IMR-90 (cell line): ENCODE measurements around the gene CIAO2B. TPM values are rescaled to one million over a fixed set of nuclear protein-coding genes. Genes with fewer than 3 reads are reported as not detected.

Source experiments
- ATAC-seq: fragments of 200-7000 bp; cut with Tn5 transposase; 2 replicates; pipeline ENCODE4 v1.9.1; 2020; ENCODE audit warnings: low read depth, mild to moderate bottlenecking, moderate library complexity
- BruUV-seq: library from RNA; stranded (reverse); fragments of 400-500 nt; replicated peaks from 2 replicates; lab custom pipeline; 2021; lab: Mats Ljungman, UMichigan
- CTCF ChIA-PET: fragments of 300-600 bp; formaldehyde crosslinking; extraction: SDS; loops from one replicate; lab custom pipeline; 2021; ENCODE audit warnings: antibody characterized with exemption; lab: Yijun Ruan, JAX
- POLR2A ChIA-PET: fragments of 300-600 bp; sonication (Branson Sonifier 250); formaldehyde crosslinking; loops from one replicate; lab custom pipeline; 2022; ENCODE audit warnings: antibody characterized with exemption; ENCODE audit not compliant: unreplicated experiment; lab: Charles Lee
- DNase-seq: peaks from one replicate; pipeline ENCODE4 v3.0.0; 2013
- H2AFZ ChIP-seq: replicated peaks from 2 replicates; pipeline ENCODE3; 2013; ENCODE audit warnings: low read length, mild to moderate bottlenecking; ENCODE audit not compliant: poor library complexity
- H2AK5ac ChIP-seq: 2 replicates; pipeline ENCODE4 v1.6.1; 2013; ENCODE audit warnings: low read depth, low read length, inconsistent platforms
- H2AK9ac ChIP-seq: replicated peaks from 2 replicates; pipeline ENCODE3; 2013; ENCODE audit warnings: mild to moderate bottlenecking, low read depth, low read length, moderate library complexity; ENCODE audit not compliant: poor library complexity
- H2BK120ac ChIP-seq: 2 replicates; pipeline ENCODE4 v1.6.1; 2013; ENCODE audit warnings: low read depth, low read length, inconsistent platforms
- H2BK15ac ChIP-seq: 3 replicates; pipeline ENCODE4 v1.6.1; 2013; ENCODE audit warnings: low read depth, low read length, inconsistent platforms
- H2BK20ac ChIP-seq: 2 replicates; pipeline ENCODE4 v1.6.1; 2013; ENCODE audit warnings: low read depth, mild to moderate bottlenecking, inconsistent platforms, low read length, moderate library complexity
- H2BK5ac ChIP-seq: 2 replicates; pipeline ENCODE4 v1.6.1; 2013; ENCODE audit warnings: mild to moderate bottlenecking, low read depth, low read length, inconsistent platforms; ENCODE audit not compliant: poor library complexity, severe bottlenecking
- H3K14ac ChIP-seq: replicated peaks from 2 replicates; pipeline ENCODE4 v1.6.1; 2013; ENCODE audit warnings: low read depth, low read length, inconsistent platforms
- H3K18ac ChIP-seq: 2 replicates; pipeline ENCODE4 v1.6.1; 2013; ENCODE audit warnings: low read depth, low read length, control low read depth
- H3K23ac ChIP-seq: 2 replicates; pipeline ENCODE4 v1.6.1; 2013; ENCODE audit warnings: low read depth, low read length, inconsistent platforms
- H3K27ac ChIP-seq: 2 replicates; pipeline ENCODE4 v1.5.1; 2013; ENCODE audit warnings: mild to moderate bottlenecking, control low read depth, low read length; ENCODE audit not compliant: insufficient read depth
- H3K27me3 ChIP-seq: 2 replicates; pipeline ENCODE4 v1.6.1; 2013; ENCODE audit warnings: low read length; ENCODE audit not compliant: control insufficient read depth, insufficient read depth
- H3K36me3 ChIP-seq: 2 replicates; pipeline ENCODE4 v1.6.1; 2013; ENCODE audit warnings: low read length, mixed read lengths; ENCODE audit not compliant: control insufficient read depth, insufficient read depth
- H3K4ac ChIP-seq: 2 replicates; pipeline ENCODE4 v1.6.1; 2013; ENCODE audit warnings: low read depth, low read length, inconsistent platforms
- H3K4me1 ChIP-seq: 2 replicates; pipeline ENCODE4 v1.6.1; 2013; ENCODE audit warnings: low read length, mixed read lengths; ENCODE audit not compliant: control insufficient read depth, insufficient read depth
- H3K4me2 ChIP-seq: 2 replicates; pipeline ENCODE4 v1.6.1; 2013; ENCODE audit warnings: low read depth, mild to moderate bottlenecking, control low read depth, low read length, moderate library complexity
- H3K4me3 ChIP-seq: 2 replicates; pipeline ENCODE4 v1.5.1; 2013; ENCODE audit warnings: low read depth, mild to moderate bottlenecking, control low read depth, low read length, moderate library complexity; ENCODE audit not compliant: insufficient read depth
- H3K56ac ChIP-seq: 2 replicates; pipeline ENCODE4 v1.6.1; 2013; ENCODE audit warnings: low read length, inconsistent platforms; ENCODE audit not compliant: insufficient read depth; ENCODE audit errors: extremely low read depth
- H3K79me1 ChIP-seq, 2 experiments: 2 replicates each; pipeline ENCODE4 v1.6.1; 2013; ENCODE audit warnings: low read length in 2 of 2, inconsistent platforms in 1 of 2, low read depth in 1 of 2
- H3K9ac ChIP-seq: 2 replicates; pipeline ENCODE4 v1.6.1; 2013; ENCODE audit warnings: low read depth, low read length, control low read depth
- H3K9me1 ChIP-seq: 2 replicates; pipeline ENCODE4 v1.6.1; 2013; ENCODE audit warnings: low read length, inconsistent platforms; ENCODE audit not compliant: insufficient read depth
- H3K9me3 ChIP-seq: 2 replicates; pipeline ENCODE4 v1.6.1; 2013; ENCODE audit warnings: low read length; ENCODE audit not compliant: control insufficient read depth, insufficient read depth
- H4K20me1 ChIP-seq: 2 replicates; pipeline ENCODE4 v1.6.1; 2013; ENCODE audit warnings: low read length, inconsistent platforms; ENCODE audit not compliant: insufficient read depth
- H4K5ac ChIP-seq: 2 replicates; pipeline ENCODE4 v1.6.1; 2013; ENCODE audit warnings: mild to moderate bottlenecking, low read depth, low read length, control low read depth
- H4K8ac ChIP-seq, 2 experiments: 2 replicates each; pipeline ENCODE4 v1.6.1; 2013; ENCODE audit warnings: low read depth in 2 of 2, low read length in 2 of 2, control low read depth in 1 of 2, inconsistent platforms in 1 of 2
- H4K91ac ChIP-seq: 2 replicates; pipeline ENCODE4 v1.6.1; 2013; ENCODE audit warnings: low read depth, low read length, inconsistent platforms; ENCODE audit not compliant: insufficient read depth
- CEBPB ChIP-seq: IDR thresholded peaks from 2 replicates; pipeline ENCODE4 v1.6.1; 2012; ENCODE audit warnings: low read depth, low read length, improper control_type of control experiment
- CHD1 ChIP-seq: IDR thresholded peaks from 2 replicates; pipeline ENCODE4 v1.6.1; 2012; ENCODE audit warnings: low read depth, low read length, improper control_type of control experiment
- FOS ChIP-seq: fragments of 150-350 bp; IDR thresholded peaks from 2 replicates; pipeline ENCODE4 v1.6.1; 2016; ENCODE audit warnings: low read depth, low read length
- MAFK ChIP-seq: IDR thresholded peaks from 2 replicates; pipeline ENCODE4 v1.6.1; 2012; ENCODE audit warnings: low read depth, low read length, improper control_type of control experiment
- MAZ ChIP-seq: IDR thresholded peaks from 2 replicates; pipeline ENCODE4 v1.6.1; 2012; ENCODE audit warnings: low read depth, mild to moderate bottlenecking, low read length, improper control_type of control experiment, moderate library complexity, borderline replicate concordance
- NFE2L2 ChIP-seq: fragments of 150-350 bp; IDR thresholded peaks from 2 replicates; pipeline ENCODE4 v1.6.1; 2016; ENCODE audit warnings: low read depth, mild to moderate bottlenecking, low read length
- RAD21 ChIP-seq: IDR thresholded peaks from 2 replicates; pipeline ENCODE4 v1.6.1; 2012; ENCODE audit warnings: low read length, improper control_type of control experiment
- RFX5 ChIP-seq: IDR thresholded peaks from 2 replicates; pipeline ENCODE4 v1.8.0; 2012; ENCODE audit warnings: low read depth, mild to moderate bottlenecking, low read length, moderate library complexity
- SMC3 ChIP-seq: fragments of 150-350 bp; IDR thresholded peaks from 2 replicates; pipeline ENCODE4 v1.6.1; 2016; ENCODE audit warnings: low read depth, mild to moderate bottlenecking, antibody characterized with exemption, low read length, moderate library complexity
- WGBS, 2 experiments: methylation state at CpG; one replicate each; pipeline versions ENCODE4 v1.1.5 to v1.1.7; 2013; ENCODE audit warnings: missing lambda C conversion rate in 2 of 2; ENCODE audit not compliant: insufficient read length in 1 of 2; ENCODE audit errors: extremely low coverage in 2 of 2; 5-methylcytosine and 5-hydroxymethylcytosine counted together
- dilution Hi-C: fragments of 300-500 bp; cut with HindIII; formaldehyde crosslinking; loops from one replicate; pipeline ENCODE4 v1.14.3; 2018; ENCODE audit warnings: low sequenced_read_pairs; ENCODE audit not compliant: unreplicated experiment
- in situ Hi-C: fragments of 300-500 bp; cut with MboI; formaldehyde crosslinking; loops from 3 replicates; pipeline ENCODE4 v1.14.3; 2019; ENCODE audit warnings: low sequenced_read_pairs, inconsistent platforms, mixed read lengths
- intact Hi-C: fragments of 100-400 bp; cut with micrococcal nuclease; formaldehyde crosslinking; loops from 2 replicates; pipeline ENCODE4 v1.10.0; 2022
- polyA plus RNA-seq, 3 experiments: library from polyadenylated mRNA; depleted of rRNA; stranded (reverse); fragments of >200 nt; gene quantifications; 2 replicates each; pipeline ENCODE4 v1.2.3, GENCODE V29; 2012; ENCODE audit warnings: low replicate concordance in 1 of 3
- total RNA-seq: library from RNA; depleted of rRNA; stranded (reverse); fragments of >200 nt; gene quantifications from 2 replicates; pipeline ENCODE4 v1.2.3, GENCODE V29; 2012
- TF ChIP-seq, protein P1 (sequence below): fragments of 150-350 bp; IDR thresholded peaks from 2 replicates; pipeline ENCODE4 v1.6.1; 2016; ENCODE audit warnings: low read depth, mild to moderate bottlenecking, low read length, moderate library complexity, borderline replicate concordance
- TF ChIP-seq, protein P2 (sequence below): fragments of 150-350 bp; IDR thresholded peaks from 2 replicates; pipeline ENCODE4 v1.6.1; 2017; ENCODE audit warnings: mild to moderate bottlenecking, antibody characterized with exemption, low read length, low read depth

CIAO2B gene
- total and polyA plus RNA-seq, 2 of the 4 experiments (the other 2 are of a cell fraction), result 148 to 234 TPM

DNA sequence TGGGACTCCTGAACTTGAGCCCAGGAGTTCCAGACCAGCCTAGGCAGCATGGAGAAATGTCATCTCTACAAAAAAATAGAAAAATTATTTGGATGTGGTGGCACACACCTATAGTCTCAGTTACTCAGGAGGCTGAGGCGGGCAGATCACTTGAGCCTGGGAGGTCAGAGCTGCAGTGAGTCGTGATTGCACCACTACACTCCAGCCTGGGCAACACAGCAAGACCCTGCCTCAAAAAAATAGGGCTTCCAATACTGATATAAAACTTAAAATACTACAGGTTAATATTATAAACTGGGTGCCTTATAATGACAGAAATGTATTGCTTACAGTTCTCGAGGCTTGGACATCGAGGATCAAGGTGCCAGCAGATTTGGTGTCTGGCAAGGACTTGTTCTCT lies 11.7 kb upstream of the CIAO2B start:
- no peak overlapping the region for H3K4me3 ChIP-seq
- H3K27ac ChIP-seq, result no peak overlapping the region
- no peaks in the 10 kb centered on the region for H4K20me1 ChIP-seq
- H2BK20ac ChIP-seq, result no peak overlapping the region
- no peak overlapping the region for H2BK15ac ChIP-seq
- no peak overlapping the region for H4K5ac ChIP-seq
- H3K14ac ChIP-seq, result no peak overlapping the region
- no peak overlapping the region for H3K9ac ChIP-seq
- WGBS, 2 experiments, result no CpG with 5 or more reads among the region's 4 CpGs
- H3K4me2 ChIP-seq, result no peak overlapping the region
- H3K27me3 ChIP-seq, result peaks cover 16% of the 10 kb centered on the region; the same call in 1 of the 2 replicates
- BruUV-seq, result no TSS peak
- H3K36me3 ChIP-seq, result peaks cover 31% of the 10 kb centered on the region
- peaks cover 0 to 2% of the 10 kb centered on the region in 2 experiments; a peak in 1 of 4 replicates for H3K79me1 ChIP-seq
- H2AK9ac ChIP-seq, result no peak overlapping the region
- dilution Hi-C loops (no loop called here), in situ Hi-C loops (no loop called here), intact Hi-C loops (no loop called here)
- H3K4ac ChIP-seq, result no peak overlapping the region
- no peak overlapping the region for H3K23ac ChIP-seq
- no peak overlapping the region for H3K56ac ChIP-seq
- no peak for TF ChIP-seq CEBPB
- no peak for TF ChIP-seq CHD1
- no peak for TF ChIP-seq SMC3
- TF ChIP-seq, protein P1, sequence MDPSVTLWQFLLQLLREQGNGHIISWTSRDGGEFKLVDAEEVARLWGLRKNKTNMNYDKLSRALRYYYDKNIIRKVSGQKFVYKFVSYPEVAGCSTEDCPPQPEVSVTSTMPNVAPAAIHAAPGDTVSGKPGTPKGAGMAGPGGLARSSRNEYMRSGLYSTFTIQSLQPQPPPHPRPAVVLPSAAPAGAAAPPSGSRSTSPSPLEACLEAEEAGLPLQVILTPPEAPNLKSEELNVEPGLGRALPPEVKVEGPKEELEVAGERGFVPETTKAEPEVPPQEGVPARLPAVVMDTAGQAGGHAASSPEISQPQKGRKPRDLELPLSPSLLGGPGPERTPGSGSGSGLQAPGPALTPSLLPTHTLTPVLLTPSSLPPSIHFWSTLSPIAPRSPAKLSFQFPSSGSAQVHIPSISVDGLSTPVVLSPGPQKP, result no peak
- TF ChIP-seq MAZ, result no peak
- TF ChIP-seq NFE2L2, result no peak
- TF ChIP-seq MAFK, result no peak
- no peak for TF ChIP-seq RFX5
- TF ChIP-seq RAD21, result no peak
- TF ChIP-seq, protein P2, sequence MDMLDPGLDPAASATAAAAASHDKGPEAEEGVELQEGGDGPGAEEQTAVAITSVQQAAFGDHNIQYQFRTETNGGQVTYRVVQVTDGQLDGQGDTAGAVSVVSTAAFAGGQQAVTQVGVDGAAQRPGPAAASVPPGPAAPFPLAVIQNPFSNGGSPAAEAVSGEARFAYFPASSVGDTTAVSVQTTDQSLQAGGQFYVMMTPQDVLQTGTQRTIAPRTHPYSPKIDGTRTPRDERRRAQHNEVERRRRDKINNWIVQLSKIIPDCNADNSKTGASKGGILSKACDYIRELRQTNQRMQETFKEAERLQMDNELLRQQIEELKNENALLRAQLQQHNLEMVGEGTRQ, result no peak
- TF ChIP-seq FOS, result no peak
- CTCF ChIA-PET, result interaction anchor here (2.7 kb wide), 1 partner anchor 51 kb away, joined by 11 read pairs; no protein-coding TSS in a partner anchor
- H3K18ac ChIP-seq, result no peak overlapping the region
- POLR2A ChIA-PET, result no interaction called here
- no peak for ATAC-seq
- no peaks in the 10 kb centered on the region for H3K9me1 ChIP-seq
- DNase-seq, result no peak
- no peak overlapping the region for H2AFZ ChIP-seq
- no peak overlapping the region for H2BK5ac ChIP-seq
- H4K91ac ChIP-seq, result no peak overlapping the region
- H3K9me3 ChIP-seq, result no peaks in the 10 kb centered on the region
- no peak overlapping the region for H4K8ac ChIP-seq
- no peak overlapping the region for H2AK5ac ChIP-seq
- peaks cover 6% of the 10 kb centered on the region for H3K4me1 ChIP-seq
- H2BK120ac ChIP-seq, result no peak overlapping the region
